CD14-positive monocyte (primary cell): ENCODE results near the gene RANBP2. TPM values are rescaled to one million over a fixed set of nuclear protein-coding genes. Genes with fewer than 3 reads are reported as not detected.

Source experiments
- DNase-seq, 3 donors: peaks; one replicate each; pipeline ENCODE4 v3.0.0-alpha.2; 2011 to 2022
- H2AFZ ChIP-seq: 2 replicates; pipeline ENCODE4 v1.6.0; 2012; ENCODE audit warnings: mild to moderate bottlenecking, low read depth, low read length, inconsistent platforms; ENCODE audit not compliant: insufficient read depth, poor library complexity, severe bottlenecking
- H3K27ac ChIP-seq, 2 donors: 1 replicate in 1 of 2; 2 replicates in 1 of 2; pipeline ENCODE4 v1.5.1; 2012 to 2013; ENCODE audit warnings: low read length in 2 of 2, control low read depth in 1 of 2, inconsistent platforms in 1 of 2, low read depth in 1 of 2, mild to moderate bottlenecking in 1 of 2
- H3K27me3 ChIP-seq, 2 donors: one replicate each; pipeline versions ENCODE4 v1.6.0 to v1.6.1; 2011 to 2013; ENCODE audit warnings: low read length in 2 of 2; ENCODE audit not compliant: control insufficient read depth in 2 of 2, insufficient read depth in 2 of 2
- H3K36me3 ChIP-seq, 2 donors: replicated peaks in 1 of 2; 1 replicate in 1 of 2; 2 replicates in 1 of 2; pipeline versions ENCODE4 v1.5.1 to v1.6.1; 2012 to 2013; ENCODE audit warnings: low read length in 2 of 2, control low read depth in 1 of 2, inconsistent platforms in 1 of 2, mild to moderate bottlenecking in 1 of 2; ENCODE audit not compliant: insufficient read depth in 2 of 2, control insufficient read depth in 1 of 2
- H3K4me1 ChIP-seq, 2 donors: 1 replicate in 1 of 2; 2 replicates in 1 of 2; pipeline versions ENCODE4 v1.5.1 to v1.6.1; 2012 to 2013; ENCODE audit warnings: low read length in 2 of 2, control low read depth in 1 of 2, inconsistent platforms in 1 of 2, mild to moderate bottlenecking in 1 of 2, moderate library complexity in 1 of 2; ENCODE audit not compliant: insufficient read depth in 2 of 2, control insufficient read depth in 1 of 2
- H3K4me2 ChIP-seq: replicated peaks from 2 replicates; pipeline ENCODE3; 2012; ENCODE audit warnings: low read length, moderate library complexity, mild to moderate bottlenecking; ENCODE audit not compliant: poor library complexity, severe bottlenecking; ENCODE audit errors: extremely low read depth
- H3K4me3 ChIP-seq, 3 experiments: fragments of 200-600 bp in 1 of 3; sonication (generic) in 1 of 3; replicated peaks in 1 of 3; 1 replicate in 2 of 3; 2 replicates in 1 of 3; pipeline ENCODE4 v1.5.1; 2011 to 2013; ENCODE audit warnings: low read length in 3 of 3, mild to moderate bottlenecking in 3 of 3, control low read depth in 2 of 3, low read depth in 2 of 3, inconsistent platforms in 1 of 3, moderate library complexity in 1 of 3
- H3K79me2 ChIP-seq: 2 replicates; pipeline ENCODE4 v1.6.0; 2012; ENCODE audit warnings: mild to moderate bottlenecking, control low read depth, inconsistent platforms, low read length, moderate library complexity; ENCODE audit not compliant: insufficient read depth
- H3K9ac ChIP-seq: 2 replicates; pipeline ENCODE4 v1.6.0; 2017; ENCODE audit warnings: low read length, mild to moderate bottlenecking; ENCODE audit not compliant: insufficient read depth, poor library complexity, severe bottlenecking
- H3K9me3 ChIP-seq, 2 donors: replicated peaks in 1 of 2; 1 replicate in 1 of 2; 2 replicates in 1 of 2; pipeline versions ENCODE4 v1.5.1 to v1.6.1; 2012 to 2013; ENCODE audit warnings: low read length in 2 of 2, control low read depth in 1 of 2; ENCODE audit not compliant: control insufficient read depth in 1 of 2, insufficient read depth in 1 of 2
- H4K20me1 ChIP-seq: 2 replicates; pipeline ENCODE4 v1.6.0; 2012; ENCODE audit warnings: mild to moderate bottlenecking, low read length, control low read depth, moderate library complexity; ENCODE audit not compliant: insufficient read depth
- H3K27ac Mint-ChIP-seq, 7 donors: one replicate each; pipeline ENCODE4 v1.8.0; 2020; ENCODE audit warnings: mild to moderate bottlenecking in 7 of 7, mixed read lengths in 7 of 7, moderate library complexity in 6 of 7, inconsistent platforms in 2 of 7
- H3K27me3 Mint-ChIP-seq, 3 donors: one replicate each; pipeline ENCODE4 v1.8.0; 2021 to 2022; ENCODE audit warnings: low read depth in 3 of 3, mild to moderate bottlenecking in 3 of 3, mixed read lengths in 3 of 3, moderate library complexity in 3 of 3, inconsistent platforms in 1 of 3
- H3K36me3 Mint-ChIP-seq, 2 donors: one replicate each; pipeline ENCODE4 v1.8.0; 2020; ENCODE audit warnings: mixed read lengths in 2 of 2, inconsistent platforms in 1 of 2, mild to moderate bottlenecking in 1 of 2
- H3K4me1 Mint-ChIP-seq: one replicate; pipeline ENCODE4 v1.8.0; 2020; ENCODE audit warnings: mild to moderate bottlenecking, mixed read lengths
- H3K4me3 Mint-ChIP-seq, 2 donors: one replicate each; pipeline ENCODE4 v1.8.0; 2020; ENCODE audit warnings: mild to moderate bottlenecking in 2 of 2, mixed read lengths in 2 of 2, moderate library complexity in 1 of 2
- H3K9me3 Mint-ChIP-seq, 7 donors: one replicate each; pipeline ENCODE4 v1.8.0; 2020 to 2022; ENCODE audit warnings: mixed read lengths in 7 of 7, mild to moderate bottlenecking in 6 of 7, moderate library complexity in 6 of 7, inconsistent platforms in 2 of 7
- CTCF ChIP-seq: fragments of 200-600 bp; IDR thresholded peaks from one replicate; pipeline ENCODE4 v1.8.0; 2022; ENCODE audit warnings: antibody characterized with exemption, mild to moderate bottlenecking
- WGBS: methylation state at CpG from one replicate; pipeline ENCODE4 v1.1.5; 2013; ENCODE audit warnings: missing lambda C conversion rate; ENCODE audit not compliant: insufficient coverage; 5-methylcytosine and 5-hydroxymethylcytosine counted together
- intact Hi-C, 2 donors: fragments of 100-400 bp; cut with micrococcal nuclease; formaldehyde crosslinking; loops; one replicate each; pipeline versions ENCODE4 v1.15.0 to v1.15.1; 2023
- polyA plus RNA-seq, 3 donors: library from polyadenylated mRNA; depleted of rRNA in 1 of 3; unstranded in 2 of 3; stranded (reverse) in 1 of 3; fragments of 300-500 nt in 2 of 3; fragments of >200 nt in 1 of 3; fragmentation: Illumina TruSeq in 2 of 3; gene quantifications; 1 replicate in 2 of 3; 2 replicates in 1 of 3; pipeline ENCODE4 v1.2.3, GENCODE V29; 2012 to 2021

Gene RANBP2
- polyA plus RNA-seq, 3 donors = 6.8 to 7.3 (median 7.0) TPM

- Mint-ChIP-seq H3K9me3 (peaks cover 0 to 3% (median 0%) of the 10 kb centered on the region in 7 donors), H3K4me3 (no peak overlapping the region), H3K4me1 (no peaks in the 10 kb centered on the region), H3K36me3 (peaks cover 0 to 4% of the 10 kb centered on the region in 2 donors), H3K27me3 (peaks cover 0 to 2% (median 0%) of the 10 kb centered on the region in 3 donors), H3K27ac (no peak overlapping the region)
- Histone ChIP-seq H3K79me2 (no peaks in the 10 kb centered on the region), H3K4me1 (no peaks in the 10 kb centered on the region), H3K4me3 (no peak overlapping the region), H2AFZ (no peak overlapping the region), H3K9ac (no peak overlapping the region), H3K27me3 (no peaks in the 10 kb centered on the region), H3K36me3 (no peaks in the 10 kb centered on the region), H3K27ac (no peak overlapping the region), H4K20me1 (no peaks in the 10 kb centered on the region), H3K9me3 (no peaks in the 10 kb centered on the region), H3K4me2 (no peak overlapping the region)
- intact Hi-C loops = no loop called here
- no CpG with 5 or more reads among the region's 7 CpGs for WGBS
- no peak for DNase-seq
- no peak for TF ChIP-seq CTCF
Measured at GRCh38 chr2:108691447-108691846, 27.8 kb upstream of the RANBP2 start.

GRCh38 chr2:108701208-108701607 lies 18.1 kb upstream of the RANBP2 start:
- H3K9me3 Mint-ChIP-seq = peaks cover 0 to 4% (median 2%) of the 10 kb centered on the region in 7 donors
- intact Hi-C loops = no loop called here

More at GRCh38 chr2:108701208-108701607, 18.1 kb upstream of the RANBP2 start:
- DNase-seq = no peak
- H3K27me3 ChIP-seq = no peaks in the 10 kb centered on the region
- no peak overlapping the region for H3K27ac Mint-ChIP-seq
- H2AFZ ChIP-seq = no peak overlapping the region
- H3K4me1 Mint-ChIP-seq = peaks cover 8% of the 10 kb centered on the region
- no peak for TF ChIP-seq CTCF
- no peaks in the 10 kb centered on the region for H4K20me1 ChIP-seq
- WGBS = 20% methylated on average over 1 of the region's 3 CpGs
- H3K4me1 ChIP-seq = no peaks in the 10 kb centered on the region
- no peaks in the 10 kb centered on the region for H3K36me3 Mint-ChIP-seq
- H3K36me3 ChIP-seq = no peaks in the 10 kb centered on the region
- H3K9me3 ChIP-seq = no peaks in the 10 kb centered on the region
- no peak overlapping the region for H3K4me3 Mint-ChIP-seq
- H3K79me2 ChIP-seq = no peaks in the 10 kb centered on the region
- H3K4me3 ChIP-seq = no peak overlapping the region
- peaks cover 0 to 2% (median 0%) of the 10 kb centered on the region in 3 donors for H3K27me3 Mint-ChIP-seq
- H3K27ac ChIP-seq = no peak overlapping the region
- no peak overlapping the region for H3K9ac ChIP-seq
- H3K4me2 ChIP-seq = no peak overlapping the region
